Small intestine (tissue), 7 donors: ENCODE results near the gene SH2B3. TPM values are rescaled to one million over a fixed set of nuclear protein-coding genes. Genes with fewer than 3 reads are reported as not detected.

Experiments used
- DNase-seq, 2 donors: peaks; one replicate each; pipeline versions ENCODE4 v3.0.0 to v3.0.0-alpha.2; 2013
- FAIRE-seq: peaks from 2 replicates; lab custom pipeline; 2012; peaks lifted over from hg19 to GRCh38; lab: Jason Lieb, UNC
- H3K27ac ChIP-seq, 3 donors: one replicate each; pipeline ENCODE4 v1.5.1; 2013; ENCODE audit warnings: low read length in 2 of 3, mild to moderate bottlenecking in 2 of 3, control low read depth in 1 of 3, inconsistent platforms in 1 of 3, low read depth in 1 of 3, moderate library complexity in 1 of 3
- H3K27me3 ChIP-seq, 3 donors: one replicate each; pipeline ENCODE4 v1.6.1; 2013; ENCODE audit warnings: low read length in 3 of 3, inconsistent platforms in 1 of 3; ENCODE audit not compliant: control insufficient read depth in 3 of 3, insufficient read depth in 3 of 3
- H3K36me3 ChIP-seq, 3 donors: one replicate each; pipeline ENCODE4 v1.6.1; 2013; ENCODE audit warnings: low read length in 3 of 3, inconsistent platforms in 1 of 3, low read depth in 1 of 3, mild to moderate bottlenecking in 1 of 3, moderate library complexity in 1 of 3; ENCODE audit not compliant: control insufficient read depth in 3 of 3, insufficient read depth in 2 of 3
- H3K4me1 ChIP-seq, 3 donors: one replicate each; pipeline ENCODE4 v1.6.1; 2013; ENCODE audit warnings: low read length in 2 of 3, inconsistent platforms in 1 of 3, low read depth in 1 of 3, mild to moderate bottlenecking in 1 of 3, moderate library complexity in 1 of 3; ENCODE audit not compliant: control insufficient read depth in 3 of 3, insufficient read depth in 2 of 3
- H3K4me3 ChIP-seq, 3 donors: one replicate each; pipeline ENCODE4 v1.5.1; 2013; ENCODE audit warnings: low read length in 3 of 3, control low read depth in 1 of 3, inconsistent platforms in 1 of 3, low read depth in 1 of 3, mild to moderate bottlenecking in 1 of 3, moderate library complexity in 1 of 3
- H3K9me3 ChIP-seq, 2 donors: one replicate each; pipeline ENCODE4 v1.6.1; 2013; ENCODE audit warnings: low read depth in 1 of 2, low read length in 1 of 2; ENCODE audit not compliant: control insufficient read depth in 2 of 2, insufficient read depth in 1 of 2
- WGBS, 3 donors: extraction: QIAGEN DNeasy Blood & Tissue Kit; methylation state at CpG; one replicate each; pipeline ENCODE4 v1.1.7; 2013; 5-methylcytosine and 5-hydroxymethylcytosine counted together
- polyA plus RNA-seq, 4 donors: library from polyadenylated mRNA; stranded (reverse) in 3 of 4; unstranded in 1 of 4; fragments of 200-250 nt in 3 of 4; fragments of 120-200 nt in 1 of 4; gene quantifications; one replicate each; pipeline versions ENCODE4 v1.2.1 to v1.2.3, GENCODE V29; 2013
- donor health status: healthy with polysubstance abuse.
- donor health status: control.
- donor health status: control.
- donor health status: Bipolar disorder and iron deficiency.
- donor health status: healthy.

SH2B3 gene
- polyA plus RNA-seq, 4 donors: 0.67 to 14.9 (median 6.9) TPM

- no peak for FAIRE-seq
- H3K27me3 ChIP-seq: no peaks in the 10 kb centered on the region
- peaks cover 0 to 20% (median 0%) of the 10 kb centered on the region in 3 donors for H3K36me3 ChIP-seq
- DNase-seq: no peak
- H3K4me1 ChIP-seq: peaks cover 0 to 24% (median 0%) of the 10 kb centered on the region in 3 donors
- 18 to 30% (median 22%) methylated on average over 13 to 17 of the region's 17 CpGs for WGBS, 3 donors
- peak overlapping the region; percentile 38 to 89 (median 45) for H3K27ac ChIP-seq
- H3K9me3 ChIP-seq: no peaks in the 10 kb centered on the region
- H3K4me3 ChIP-seq: no peak overlapping the region
These were observed 25.0 kb downstream of the SH2B3 start for GRCh38 chr12:111430433-111431353.

GRCh38 chr12:111431772-111432171 lies 26.0 kb downstream of the SH2B3 start:
- Histone ChIP-seq H3K4me1 (peaks cover 0 to 25% (median 0%) of the 10 kb centered on the region in 3 donors), H3K9me3 (no peaks in the 10 kb centered on the region), H3K4me3 (no peak overlapping the region), H3K36me3 (peaks cover 0 to 16% (median 0%) of the 10 kb centered on the region in 3 donors), H3K27me3 (no peaks in the 10 kb centered on the region), H3K27ac (peak overlapping the region; percentile 2 to 69 (median 30))
- 83 to 91% (median 85%) methylated on average over 6 of the region's 6 CpGs for WGBS, 3 donors
- no peak for DNase-seq
- FAIRE-seq: no peak

GRCh38 chr12:111434049-111434448 lies 28.3 kb downstream of the SH2B3 start:
- Histone ChIP-seq H3K4me3 (no peak overlapping the region), H3K9me3 (no peaks in the 10 kb centered on the region), H3K27ac (peak overlapping the region in 2 of 3 donors; percentile 54 to 95), H3K27me3 (no peaks in the 10 kb centered on the region), H3K4me1 (peaks cover 0 to 18% (median 0%) of the 10 kb centered on the region in 3 donors), H3K36me3 (peaks cover 0 to 4% (median 0%) of the 10 kb centered on the region in 3 donors)
- FAIRE-seq: no peak
- no peak for DNase-seq
- WGBS, 3 donors: 32 to 60% (median 49%) methylated on average over 3 of the region's 3 CpGs

- no peaks in the 10 kb centered on the region for H3K9me3 ChIP-seq
- H3K4me3 ChIP-seq: no peak overlapping the region
- H3K36me3 ChIP-seq: peaks cover 0 to 9% (median 0%) of the 10 kb centered on the region in 3 donors
- 25 to 46% (median 32%) methylated on average over 18 of the region's 18 CpGs for WGBS, 3 donors
- FAIRE-seq (no peak), DNase-seq (peak; percentile 45 to 46)
- no peaks in the 10 kb centered on the region for H3K27me3 ChIP-seq
- H3K4me1 ChIP-seq: peaks cover 0 to 18% (median 0%) of the 10 kb centered on the region in 3 donors
- H3K27ac ChIP-seq: peak overlapping the region; percentile 54 to 95 (median 89)
These were observed 29.1 kb downstream of the SH2B3 start for GRCh38 chr12:111434680-111435338.

- H3K4me1 ChIP-seq: peaks cover 0 to 13% (median 0%) of the 10 kb centered on the region in 3 donors
- FAIRE-seq: no peak
- WGBS, 3 donors: 68 to 83% (median 74%) methylated on average over 16 of the region's 16 CpGs
These were observed 30.0 kb downstream of the SH2B3 start for GRCh38 chr12:111435661-111436201.

GRCh38 chr12:111436266-111436665 lies 30.5 kb downstream of the SH2B3 start:
- Histone ChIP-seq H3K9me3 (no peaks in the 10 kb centered on the region), H3K36me3 (peaks cover 0 to 23% (median 0%) of the 10 kb centered on the region in 3 donors), H3K4me3 (no peak overlapping the region), H3K27ac (peak overlapping the region in 1 of 3 donors; percentile 95), H3K4me1 (peaks cover 0 to 10% (median 0%) of the 10 kb centered on the region in 3 donors), H3K27me3 (no peaks in the 10 kb centered on the region)
- WGBS, 3 donors: 85 to 91% (median 89%) methylated on average over 7 of the region's 7 CpGs
- DNase-seq: no peak
- no peak for FAIRE-seq

More at GRCh38 chr12:111435661-111436201, 30.0 kb downstream of the SH2B3 start:
- peaks cover 0 to 18% (median 0%) of the 10 kb centered on the region in 3 donors for H3K36me3 ChIP-seq
- H3K4me3 ChIP-seq: no peak overlapping the region
- no peaks in the 10 kb centered on the region for H3K27me3 ChIP-seq
- H3K27ac ChIP-seq: peak overlapping the region in 1 of 3 donors; percentile 95
- no peak for DNase-seq
- no peaks in the 10 kb centered on the region for H3K9me3 ChIP-seq

- Histone ChIP-seq H3K27me3 (no peaks in the 10 kb centered on the region), H3K4me3 (no peak overlapping the region), H3K36me3 (peaks cover 0 to 26% (median 0%) of the 10 kb centered on the region in 3 donors), H3K9me3 (no peaks in the 10 kb centered on the region), H3K27ac (peak overlapping the region in 1 of 3 donors; percentile 95), H3K4me1 (peaks cover 0 to 6% (median 0%) of the 10 kb centered on the region in 3 donors)
- DNase-seq (no peak), FAIRE-seq (no peak)
- WGBS, 3 donors: 63 to 76% (median 67%) methylated on average over 4 of the region's 4 CpGs
These were observed 31.1 kb downstream of the SH2B3 start for GRCh38 chr12:111436811-111437210.
